ENCODE data around the gene OSBPL10. TPM values are rescaled to one million over a fixed set of nuclear protein-coding genes. Genes with fewer than 3 reads are reported as not detected.

OSBPL10 gene
- total and polyA plus RNA-seq, 2 of the 8 experiments (the other 6 are each of a cell fraction or from before 2014, with no cell fraction given): 26.2 to 86.7 TPM

GRCh38 chr3:31871939-31872507 is 109.0 kb downstream of the OSBPL10 start:
- H3K9me3 ChIP-seq (ENCODE audit: insufficient read depth in 2 of 2, low read depth in 1 of 2, low read length in 1 of 2): peaks cover 0 to 3% of the 10 kb centered on the region in 2 experiments; a peak in 1 of 4 replicates
- H3K23me2 ChIP-seq (ENCODE audit: low read depth, low read length): no peaks in the 10 kb centered on the region
- no peak overlapping the region for H4K5ac ChIP-seq (ENCODE audit: insufficient read length, low read depth, low read length)
- H3K79me2 ChIP-seq (ENCODE audit: control insufficient read depth in 1 of 2, insufficient read depth in 2 of 2, low read length in 2 of 2): peaks cover 0 to 20% of the 10 kb centered on the region in 2 experiments; a peak in 2 of 4 replicates
- H2BK20ac ChIP-seq (ENCODE audit: low read length): no peak overlapping the region
- H3K23ac ChIP-seq (ENCODE audit: insufficient read length): no peak overlapping the region
- no peak overlapping the region for H4K8ac ChIP-seq (ENCODE audit: extremely low read depth, insufficient read depth, low read length)
- H3K4me1 ChIP-seq (replicated peaks in 1 of 4; ENCODE audit: control insufficient read depth in 3 of 4, insufficient read depth in 4 of 4, low read length in 3 of 4): peaks cover 0 to 4% (median 0%) of the 10 kb centered on the region in 4 experiments; a peak in 2 of 7 replicates
- no peak overlapping the region for H3K14ac ChIP-seq (ENCODE audit: insufficient read length)
- H2AK5ac ChIP-seq (ENCODE audit: low read depth, low read length): no peak overlapping the region
- no peak overlapping the region for H3K9ac ChIP-seq (replicated peaks in 1 of 4; ENCODE audit: extremely low read depth in 1 of 4, low read depth in 3 of 4, low read length in 3 of 4)
- no peak overlapping the region for H3K18ac ChIP-seq (ENCODE audit: extremely low read depth, low read length)
- FAIRE-seq (no peak), DNase-seq (ENCODE audit: low read depth in 1 of 2, low spot score in 2 of 2) (no peak)
- peaks cover under 1 to 2% of the 10 kb centered on the region in 2 experiments for H4K20me1 ChIP-seq (replicated peaks in 1 of 2; ENCODE audit: control insufficient read depth in 1 of 2, insufficient read depth in 2 of 2, low read length in 2 of 2)
- H3K27me3 ChIP-seq (replicated peaks in 1 of 4; ENCODE audit: control insufficient read depth in 3 of 4, extremely low read depth in 1 of 4, insufficient read depth in 3 of 4, low read length in 3 of 4): no peaks in the 10 kb centered on the region
- 93% methylated on average over 5 of the region's 5 CpGs; no CpG with 5 or more reads in 1 of the 2 experiments for WGBS, 2 experiments (ENCODE audit: extremely low coverage in 1 of 2, insufficient coverage in 1 of 2, insufficient read length in 1 of 2, insufficient replicate concordance in 2 of 2, low coverage in 1 of 2, low lambda C conversion rate in 2 of 2, missing lambda C conversion rate in 1 of 2)
- no peak overlapping the region for H4K91ac ChIP-seq (replicated peaks; ENCODE audit: insufficient read length, low read length)
- H3K4me3 ChIP-seq (ENCODE audit: extremely low read depth in 1 of 4, insufficient read depth in 2 of 4, low read depth in 3 of 4, low read length in 4 of 4): no peak overlapping the region
- H3K4ac ChIP-seq (replicated peaks; ENCODE audit: insufficient read length, low read depth, low read length): no peak overlapping the region
- no peak overlapping the region for H3K56ac ChIP-seq (replicated peaks; ENCODE audit: insufficient read length, low read depth, low read length)
- no peak overlapping the region for H2BK12ac ChIP-seq (ENCODE audit: low read depth, low read length)
- no peak overlapping the region for H2AFZ ChIP-seq (ENCODE audit: low read length)
- no peaks in the 10 kb centered on the region; the same call in 1 of the 2 replicates for H3K79me1 ChIP-seq (ENCODE audit: low read depth, low read length)
- H3K4me2 ChIP-seq (ENCODE audit: insufficient read depth in 1 of 2, low read depth in 2 of 2, low read length in 2 of 2): no peak overlapping the region
- H2BK15ac ChIP-seq (ENCODE audit: low read length): no peak overlapping the region
- ChIA-PET POLR2A (ENCODE audit: partially characterized antibody) (no interaction called here), CTCF (ENCODE audit: partially characterized antibody) (interaction anchor here (0.6 kb wide), 1 partner anchor 10 kb away, joined by 3 read pairs; no protein-coding TSS in a partner anchor)
- H2BK120ac ChIP-seq (replicated peaks; ENCODE audit: low read depth, low read length): no peak overlapping the region
- H3K27ac ChIP-seq (ENCODE audit: low read depth, low read length): no peak overlapping the region
- H2BK5ac ChIP-seq (ENCODE audit: low read depth, low read length): no peak overlapping the region
- H3K36me3 ChIP-seq (ENCODE audit: control insufficient read depth in 2 of 4, insufficient read depth in 4 of 4, low read length in 3 of 4): peaks cover 0 to 3% (median 0%) of the 10 kb centered on the region in 4 experiments; a peak in 4 of 8 replicates
- no peak for TF ChIP-seq TAF1 (IDR thresholded peaks at IDR 0.05; ENCODE audit: low read depth, low read length)
- no peak for TF ChIP-seq FOSL1 (IDR thresholded peaks at IDR 0.05; ENCODE audit: insufficient read depth, low read depth, low read length)
- no peak for TF ChIP-seq EZH2 (IDR thresholded peaks at IDR 0.05; ENCODE audit: low read depth, low read length, severe bottlenecking)
